Kidney epithelial cell (primary cell): Measurements from ENCODE around the gene PHC3. TPM values are rescaled to one million over a fixed set of nuclear protein-coding genes. Genes with fewer than 3 reads are reported as not detected.

Source experiments
- DNase-seq: peaks from one replicate; pipeline ENCODE4 v3.0.0-alpha.2; 2010; ENCODE audit warnings: low read depth
- H3K27me3 ChIP-seq: 2 replicates; pipeline ENCODE4 v1.6.0; 2011; ENCODE audit warnings: low read length; ENCODE audit not compliant: control insufficient read depth, insufficient read depth
- H3K36me3 ChIP-seq: 2 replicates; pipeline ENCODE4 v1.5.1; 2011; ENCODE audit warnings: low read length; ENCODE audit not compliant: control insufficient read depth, insufficient read depth
- H3K4me3 ChIP-seq: 2 replicates; pipeline ENCODE4 v1.5.1; 2011; ENCODE audit warnings: low read depth, mild to moderate bottlenecking, control low read depth, low read length
- CTCF ChIP-seq: IDR thresholded peaks from 2 replicates; pipeline ENCODE4 v1.5.1; 2011; ENCODE audit warnings: mild to moderate bottlenecking, moderate library complexity, low read length, control low read depth, inconsistent platforms; ENCODE audit not compliant: insufficient read depth, poor library complexity, severe bottlenecking
- total RNA-seq: library from RNA; depleted of rRNA; stranded (reverse); fragments of >200 nt; gene quantifications from 2 replicates; pipeline ENCODE4 v1.2.3, GENCODE V29; 2015

Gene PHC3
- total RNA-seq, 1 donor from 2014 or later = 22.4 TPM

GRCh38 chr3:170100944-170101343, 80.6 kb downstream of the PHC3 start:
- no peak for DNase-seq
- Histone ChIP-seq H3K4me3 (no peak overlapping the region), H3K27me3 (no peaks in the 10 kb centered on the region), H3K36me3 (no peaks in the 10 kb centered on the region)
- TF ChIP-seq CTCF = no peak

- H3K4me3 ChIP-seq = no peak overlapping the region
- H3K36me3 ChIP-seq = no peaks in the 10 kb centered on the region
- no peaks in the 10 kb centered on the region for H3K27me3 ChIP-seq
- DNase-seq = no peak
- no peak for TF ChIP-seq CTCF
Measured at GRCh38 chr3:170098753-170099152, 82.8 kb downstream of the PHC3 start.

GRCh38 chr3:170096342-170096741, 85.2 kb downstream of the PHC3 start:
- Histone ChIP-seq H3K4me3 (no peak overlapping the region), H3K36me3 (no peaks in the 10 kb centered on the region), H3K27me3 (no peaks in the 10 kb centered on the region)
- TF ChIP-seq CTCF = no peak
- DNase-seq = no peak

GRCh38 chr3:170095771-170096170, 85.8 kb downstream of the PHC3 start:
- TF ChIP-seq CTCF = no peak
- Histone ChIP-seq H3K4me3 (no peak overlapping the region), H3K27me3 (no peaks in the 10 kb centered on the region), H3K36me3 (no peaks in the 10 kb centered on the region)
- DNase-seq = no peak

GRCh38 chr3:170092907-170093306, 88.6 kb downstream of the PHC3 start:
- no peaks in the 10 kb centered on the region for H3K36me3 ChIP-seq
- DNase-seq = no peak
- TF ChIP-seq CTCF = no peak

GRCh38 chr3:170090601-170090981, 90.9 kb downstream of the PHC3 start:
- no peaks in the 10 kb centered on the region for H3K27me3 ChIP-seq
- no peak for DNase-seq
- H3K4me3 ChIP-seq = no peak overlapping the region
- H3K36me3 ChIP-seq = no peaks in the 10 kb centered on the region
- no peak for TF ChIP-seq CTCF

More at GRCh38 chr3:170092907-170093306, 88.6 kb downstream of the PHC3 start:
- H3K4me3 ChIP-seq = no peak overlapping the region
- no peaks in the 10 kb centered on the region for H3K27me3 ChIP-seq
